Thymus (tissue), 11 donors: ENCODE measurements around the gene ZNF335. TPM values are rescaled to one million over a fixed set of nuclear protein-coding genes. Genes with fewer than 3 reads are reported as not detected.

ENCODE experiments used
- DNase-seq, 9 donors: peaks; one replicate each; pipeline ENCODE4 v3.0.0-alpha.2; 2013; ENCODE audit warnings: low spot score in 9 of 9, low read depth in 6 of 9, missing footprints in 1 of 9
- H3K27ac ChIP-seq, 2 donors: one replicate each; pipeline ENCODE4 v1.5.1; 2013; ENCODE audit warnings: control low read depth in 1 of 2, low read depth in 1 of 2, low read length in 1 of 2, mild to moderate bottlenecking in 1 of 2, moderate library complexity in 1 of 2
- H3K27me3 ChIP-seq, 2 donors: one replicate each; pipeline ENCODE4 v1.5.1; 2013; ENCODE audit warnings: low read length in 1 of 2; ENCODE audit not compliant: control insufficient read depth in 2 of 2, insufficient read depth in 1 of 2
- H3K36me3 ChIP-seq, 2 donors: one replicate each; pipeline ENCODE4 v1.5.1; 2013; ENCODE audit warnings: low read length in 1 of 2, mild to moderate bottlenecking in 1 of 2, moderate library complexity in 1 of 2; ENCODE audit not compliant: control insufficient read depth in 2 of 2, insufficient read depth in 2 of 2
- H3K4me1 ChIP-seq, 2 donors: one replicate each; pipeline ENCODE4 v1.5.1; 2013; ENCODE audit warnings: low read length in 2 of 2; ENCODE audit not compliant: control insufficient read depth in 2 of 2, insufficient read depth in 2 of 2
- H3K4me3 ChIP-seq, 2 donors: one replicate each; pipeline ENCODE4 v1.5.1; 2013; ENCODE audit warnings: low read length in 2 of 2, control low read depth in 1 of 2, mild to moderate bottlenecking in 1 of 2
- H3K9me3 ChIP-seq, 2 donors: one replicate each; pipeline ENCODE4 v1.5.1; 2013; ENCODE audit warnings: low read length in 1 of 2, mild to moderate bottlenecking in 1 of 2; ENCODE audit not compliant: control insufficient read depth in 2 of 2, insufficient read depth in 1 of 2
- WGBS: extraction: QIAGEN DNeasy Blood & Tissue Kit; methylation state at CpG from one replicate; pipeline ENCODE4 v1.1.7; 2013; 5-methylcytosine and 5-hydroxymethylcytosine counted together
- polyA plus RNA-seq: library from polyadenylated mRNA; stranded (reverse); fragments of 200-250 nt; gene quantifications from one replicate; pipeline ENCODE4 v1.2.3, GENCODE V29; 2013
- total RNA-seq: library from RNA; stranded (reverse); fragments of 120-200 nt; gene quantifications from one replicate; pipeline ENCODE4 v1.2.4, GENCODE V29; 2013
- donor health status: healthy.

Gene ZNF335
- total and polyA plus RNA-seq, 2 donors, result 8.3 to 16.5 TPM

DNA sequence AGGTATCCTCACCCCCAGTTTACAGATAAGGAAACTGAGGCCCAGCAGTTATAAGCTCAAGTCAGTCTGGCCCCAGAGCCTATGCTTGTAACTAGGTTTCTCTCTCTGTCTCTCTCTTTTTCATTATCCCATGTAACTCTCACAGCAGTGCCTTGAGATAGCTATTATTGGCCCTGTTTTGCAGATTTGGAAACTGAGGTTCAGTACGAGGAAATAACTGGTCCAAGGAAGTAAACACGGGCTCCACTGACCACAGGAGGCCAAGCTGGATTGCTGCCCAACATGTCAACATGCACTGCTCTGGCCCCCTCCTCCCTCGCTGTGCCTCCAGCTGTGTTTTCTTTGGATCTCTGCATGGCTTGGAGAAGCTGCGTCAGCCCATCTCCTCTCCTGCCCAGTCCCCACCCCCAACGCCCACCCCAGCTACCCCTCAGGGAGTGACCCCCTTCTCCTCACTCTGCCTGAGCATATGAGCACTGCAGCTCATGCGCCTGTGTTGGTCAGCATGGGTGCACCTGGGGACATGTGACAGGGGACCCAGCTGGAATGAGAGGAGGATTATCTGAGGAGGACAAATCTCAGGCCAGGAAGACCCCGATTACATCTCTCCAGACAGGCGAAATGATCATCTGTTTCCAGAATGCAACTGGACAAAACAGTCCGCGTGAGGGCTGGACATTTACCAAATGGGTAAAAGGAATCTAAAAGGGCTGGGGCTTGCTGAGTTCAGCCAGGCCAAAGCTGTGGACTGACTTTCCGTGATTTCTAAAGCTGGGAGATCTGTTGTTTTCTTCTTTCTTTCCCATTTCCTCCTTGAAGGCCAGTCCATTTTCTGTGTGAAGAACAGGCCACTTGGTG lies 52.2 kb downstream of the ZNF335 start:
- Histone ChIP-seq H3K9me3 (no peaks in the 10 kb centered on the region), H3K27me3 (peaks cover 0 to 3% of the 10 kb centered on the region in 2 donors), H3K36me3 (no peaks in the 10 kb centered on the region), H3K27ac (peak overlapping the region; percentile 55 to 64), H3K4me1 (peaks cover 0 to 4% of the 10 kb centered on the region in 2 donors), H3K4me3 (peak overlapping the region in 1 of 2 donors; percentile 32)
- no peak for DNase-seq
- WGBS, result 86% methylated on average over 11 of the region's 11 CpGs

DNA sequence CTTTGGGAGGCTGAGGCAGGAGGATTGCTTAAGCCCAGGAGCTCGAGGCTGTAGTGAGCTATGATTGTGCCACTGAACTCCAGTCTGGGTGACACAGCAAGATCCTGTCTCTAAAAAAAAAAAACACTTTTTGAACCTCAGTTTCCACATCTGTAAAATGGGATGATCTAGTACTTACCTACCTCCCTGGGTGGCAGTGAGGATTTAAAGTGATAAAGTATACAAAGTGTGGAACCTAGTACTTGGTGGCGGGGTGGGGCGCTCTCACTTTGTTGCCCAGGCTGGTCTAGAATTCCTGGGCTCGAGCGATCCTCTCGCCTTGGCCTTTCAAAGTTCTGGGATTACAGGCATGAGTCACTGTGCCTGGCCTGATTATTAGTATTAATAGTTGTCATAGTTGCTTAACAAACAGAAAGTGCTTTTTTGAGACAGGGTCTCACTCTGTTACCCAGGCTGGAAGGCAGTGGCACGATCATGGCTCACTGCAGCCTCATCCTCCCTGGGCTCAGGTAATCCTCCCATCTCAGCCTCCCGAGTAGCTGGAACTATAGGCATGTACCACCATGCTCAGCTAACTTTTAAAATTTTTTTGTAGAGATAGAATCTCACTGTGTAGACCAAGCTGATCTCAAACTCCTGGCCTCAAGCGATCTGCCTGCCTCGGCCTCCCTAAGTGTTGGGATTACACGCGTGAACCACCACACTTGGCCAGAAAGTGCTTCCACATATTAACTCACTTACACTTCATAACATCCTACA lies 53.0 kb downstream of the ZNF335 start:
- Histone ChIP-seq H3K9me3 (no peaks in the 10 kb centered on the region), H3K36me3 (no peaks in the 10 kb centered on the region), H3K4me3 (no peak overlapping the region), H3K27me3 (peaks cover 0 to 6% of the 10 kb centered on the region in 2 donors), H3K27ac (peak overlapping the region in 1 of 2 donors; percentile 55), H3K4me1 (peaks cover 0 to 4% of the 10 kb centered on the region in 2 donors)
- WGBS, result 96% methylated on average over 12 of the region's 12 CpGs
- DNase-seq, result no peak

GRCh38 chr20:45918182-45918737 lies 53.7 kb downstream of the ZNF335 start:
- DNase-seq, result no peak
- Histone ChIP-seq H3K4me3 (no peak overlapping the region), H3K27ac (peak overlapping the region; percentile 7 to 25), H3K4me1 (peaks cover 0 to 4% of the 10 kb centered on the region in 2 donors), H3K9me3 (no peaks in the 10 kb centered on the region), H3K36me3 (no peaks in the 10 kb centered on the region), H3K27me3 (peaks cover 0 to 12% of the 10 kb centered on the region in 2 donors)
- 94% methylated on average over 5 of the region's 5 CpGs for WGBS

GRCh38 chr20:45917790-45918141 lies 54.2 kb downstream of the ZNF335 start:
- H3K27me3 ChIP-seq, result peaks cover 2 to 17% of the 10 kb centered on the region in 2 donors
- WGBS, result 92% methylated on average over 5 of the region's 5 CpGs
- no peak overlapping the region for H3K4me3 ChIP-seq
- H3K9me3 ChIP-seq, result no peaks in the 10 kb centered on the region
- no peak for DNase-seq
- H3K27ac ChIP-seq, result no peak overlapping the region
- no peaks in the 10 kb centered on the region for H3K36me3 ChIP-seq
- peaks cover 0 to 4% of the 10 kb centered on the region in 2 donors for H3K4me1 ChIP-seq

DNA sequence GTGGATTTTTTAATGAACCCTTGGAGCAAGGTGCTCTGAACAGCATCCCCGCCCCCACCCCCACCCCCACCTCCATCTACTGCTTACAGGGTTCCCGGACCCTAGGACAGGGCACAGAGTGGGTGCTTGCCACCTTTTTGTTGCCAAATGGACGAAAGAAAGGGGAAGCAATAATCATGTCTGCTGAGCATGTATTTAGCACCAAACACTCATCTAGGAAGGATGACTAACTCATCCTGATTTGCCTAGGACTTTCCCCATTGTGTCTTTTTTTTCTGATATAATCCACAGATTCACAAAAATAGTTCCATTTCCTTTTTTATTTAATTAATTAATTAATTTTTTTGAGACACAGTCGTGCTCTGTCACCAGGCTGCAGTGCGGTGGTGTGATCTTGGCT lies 58.9 kb downstream of the ZNF335 start:
- Histone ChIP-seq H3K4me3 (no peak overlapping the region), H3K36me3 (peaks cover 0 to 5% of the 10 kb centered on the region in 2 donors), H3K4me1 (peaks cover 16 to 27% of the 10 kb centered on the region in 2 donors), H3K27me3 (peaks cover 12 to 36% of the 10 kb centered on the region in 2 donors), H3K27ac (no peak overlapping the region), H3K9me3 (no peaks in the 10 kb centered on the region)
- WGBS, result 85% methylated on average over 5 of the region's 5 CpGs
- DNase-seq, result no peak

DNA sequence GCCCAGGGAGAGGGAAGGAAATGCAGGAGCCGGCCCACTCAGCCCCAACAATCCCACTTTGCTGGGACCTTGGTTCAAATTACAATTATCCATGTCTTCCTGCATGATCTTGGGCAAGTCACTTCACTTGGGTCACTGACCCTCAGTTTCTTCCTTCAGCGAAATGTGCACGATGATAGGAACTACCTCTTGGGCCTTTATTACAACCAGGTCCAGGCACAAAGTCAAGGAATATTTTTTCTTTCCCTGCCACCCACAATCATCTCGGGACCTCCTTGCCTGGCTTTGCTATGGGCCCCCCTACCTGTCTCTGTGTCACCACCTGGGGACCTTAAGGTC lies 59.7 kb downstream of the ZNF335 start:
- H3K36me3 ChIP-seq, result peaks cover 0 to 5% of the 10 kb centered on the region in 2 donors
- no peak for DNase-seq
- peak overlapping the region; percentile 46 to 50 for H3K27ac ChIP-seq
- H3K4me3 ChIP-seq, result no peak overlapping the region
- peaks cover 16 to 27% of the 10 kb centered on the region in 2 donors for H3K4me1 ChIP-seq
- H3K27me3 ChIP-seq, result peaks cover 12 to 36% of the 10 kb centered on the region in 2 donors
- WGBS, result 44% methylated on average over 4 of the region's 4 CpGs
- H3K9me3 ChIP-seq, result no peaks in the 10 kb centered on the region

DNA sequence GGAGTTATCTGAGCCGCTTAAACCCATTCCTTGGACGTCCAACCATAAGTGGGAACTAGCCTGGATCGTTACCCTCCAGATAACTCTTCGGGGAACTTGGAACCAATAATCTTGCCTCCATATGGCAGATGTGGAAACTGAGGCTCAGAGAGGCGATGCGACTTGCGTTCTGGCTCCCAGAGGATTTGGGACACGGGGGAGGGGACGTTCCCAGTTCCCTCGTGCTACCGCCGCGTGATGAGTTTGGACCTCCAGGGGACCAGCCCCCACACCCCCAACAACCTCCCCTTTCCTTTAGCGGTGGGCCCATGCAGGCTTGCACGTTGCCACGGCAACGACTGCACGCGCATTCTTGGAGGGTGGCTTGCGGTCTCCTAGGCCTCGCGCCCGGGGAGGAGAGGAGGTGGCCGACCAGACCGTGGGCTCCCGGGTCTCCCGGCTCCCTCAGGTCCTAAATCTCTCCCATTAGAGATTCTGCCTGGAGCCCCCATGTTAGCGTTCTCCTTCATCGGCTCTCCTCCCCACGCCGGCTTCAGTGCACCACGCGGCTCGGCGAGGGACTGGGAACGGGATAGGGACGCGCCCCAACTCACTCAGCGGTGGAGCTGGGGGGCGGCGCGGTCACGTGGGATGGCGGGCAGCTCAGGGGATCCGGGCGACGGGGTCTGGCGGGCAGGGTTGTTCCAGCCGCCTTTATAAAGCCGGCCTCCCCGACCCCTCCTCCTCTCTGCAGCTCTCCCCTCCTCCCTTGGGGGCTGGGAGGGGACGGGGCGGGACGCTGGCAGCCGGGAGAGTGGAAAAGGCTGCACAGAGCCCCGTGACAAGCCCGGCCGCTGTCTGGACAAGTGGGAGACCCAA lies 60.3 kb downstream of the ZNF335 start, which contains the start of gene PLTP:
TSS of gene PLTP (minus strand) at position 670 of the 858 bp plus-strand sequence. CDS start 703 bp downstream, outside the sequence.
- Histone ChIP-seq H3K27me3 (peaks cover 12 to 36% of the 10 kb centered on the region in 2 donors), H3K9me3 (no peaks in the 10 kb centered on the region), H3K36me3 (peaks cover 0 to 5% of the 10 kb centered on the region in 2 donors), H3K27ac (peak within 1 kb of the TSS; percentile 55 to 82), H3K4me3 (peak within 1 kb of the TSS; percentile 32 to 45), H3K4me1 (peaks cover 16 to 27% of the 10 kb centered on the region in 2 donors)
- DNase-seq, result peak in 2 of 9 donors; percentile 52 to 71
- under 1% methylated on average over 58 of the region's 58 CpGs for WGBS

GRCh38 chr20:45910670-45911485 lies 61.1 kb downstream of the ZNF335 start:
- Histone ChIP-seq H3K9me3 (no peaks in the 10 kb centered on the region), H3K27me3 (peaks cover 12 to 36% of the 10 kb centered on the region in 2 donors), H3K4me1 (peaks cover 16 to 31% of the 10 kb centered on the region in 2 donors), H3K36me3 (peaks cover 0 to 5% of the 10 kb centered on the region in 2 donors), H3K4me3 (peak overlapping the region; percentile 32 to 45), H3K27ac (peak overlapping the region; percentile 55 to 82)
- 2% methylated on average over 43 of the region's 43 CpGs for WGBS
- DNase-seq, result peak in 8 of 9 donors; percentile 45 to 94 (median 80)
